Spleen (tissue), 3 donors: Measurements from ENCODE around the gene PKHD1.

Experiments
- POLR2A ChIP-seq, 3 donors: fragments of 450-650 bp; IDR thresholded peaks; one replicate each; pipeline ENCODE4 v1.5.1; 2017; ENCODE audit warnings: antibody characterized with exemption in 3 of 3, mild to moderate bottlenecking in 1 of 3
- POLR2AphosphoS5 ChIP-seq, 3 donors: sonication (generic); formaldehyde crosslinking; IDR thresholded peaks; one replicate each; pipeline ENCODE4 v1.5.1; 2017; ENCODE audit warnings: antibody characterized with exemption in 3 of 3

DNA sequence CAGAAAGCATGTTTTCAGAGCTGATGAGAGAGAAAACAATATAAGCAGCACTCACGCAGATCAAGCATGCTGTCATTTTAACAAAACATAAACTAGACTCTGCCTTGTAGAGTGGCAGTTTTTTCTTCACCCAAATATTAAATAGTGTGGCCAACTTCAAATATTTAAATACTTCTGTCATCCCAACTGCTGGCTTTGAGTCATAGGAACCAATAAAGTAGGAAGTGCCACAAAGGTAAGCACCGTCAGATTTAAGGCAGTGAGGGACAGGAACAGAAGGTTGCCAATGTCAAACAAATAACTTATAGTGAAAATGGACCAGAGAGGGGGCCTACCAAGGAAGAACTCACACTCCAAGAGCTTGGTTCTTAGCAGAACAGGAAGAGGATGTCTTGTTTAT is 222.2 kb downstream of the PKHD1 start:
- TF ChIP-seq POLR2AphosphoS5 (IDR thresholded peaks at IDR 0.05): no peak
- TF ChIP-seq POLR2A (IDR thresholded peaks at IDR 0.05): no peak
